Subcutaneous adipose tissue (tissue), 4 donors: ENCODE measurements around the gene MYO7B. TPM values are rescaled to one million over a fixed set of nuclear protein-coding genes. Genes with fewer than 3 reads are reported as not detected.

Experiments used
- CTCF ChIP-seq: fragments of 450-650 bp; IDR thresholded peaks from one replicate; pipeline ENCODE4 v1.5.1; 2016; ENCODE audit warnings: low read depth, mild to moderate bottlenecking, control low read depth, antibody characterized with exemption, moderate library complexity
- total RNA-seq, 4 donors: library from RNA; depleted of rRNA; stranded (reverse); fragments of >200 nt; gene quantifications; one replicate each; pipeline ENCODE4 v1.1.0, GENCODE V29; 2016

MYO7B gene
- total RNA-seq, 4 donors from 2014 or later: 0.49 to 0.57 (median 0.51) TPM; not detected in 1

- no peak for TF ChIP-seq CTCF
Measured at GRCh38 chr2:127532296-127532695, 3.2 kb upstream of the MYO7B start.

GRCh38 chr2:127535918-127536317 is 435 bp downstream of the MYO7B start:
- TF ChIP-seq CTCF: no peak

GRCh38 chr2:127536707-127537541 is 1.4 kb downstream of the MYO7B start:
- no peak for TF ChIP-seq CTCF

- TF ChIP-seq CTCF: no peak
Measured at GRCh38 chr2:127537644-127538043, 2.2 kb downstream of the MYO7B start.

GRCh38 chr2:127541809-127542208 is 6.3 kb downstream of the MYO7B start:
- no peak for TF ChIP-seq CTCF

GRCh38 chr2:127542231-127542630 is 6.7 kb downstream of the MYO7B start:
- no peak for TF ChIP-seq CTCF

- TF ChIP-seq CTCF: no peak
Measured at GRCh38 chr2:127545189-127545588, 9.7 kb downstream of the MYO7B start.
